BLaER1 treated with 17β-estradiol and CSF1 and Interleukin-3, amounts not matched to agents 10 nM and 100 nM (cell line): ENCODE results near the gene SEPSECS.

Source experiments
- H3K27ac ChIP-seq, 11 experiments: shearing (Covaris generic); formaldehyde crosslinking; 2 replicates each; pipeline ENCODE4 v1.8.1; 2022
- H3K27me3 ChIP-seq, 11 experiments: shearing (Covaris generic); formaldehyde crosslinking; 2 replicates each; pipeline ENCODE4 v1.8.1; 2022
- H3K36me3 ChIP-seq, 11 experiments: shearing (Covaris generic); formaldehyde crosslinking; 2 replicates each; pipeline ENCODE4 v1.8.1; 2022
- H3K4me1 ChIP-seq, 10 experiments: shearing (Covaris generic); formaldehyde crosslinking; 2 replicates each; pipeline ENCODE4 v1.8.1; 2022
- H3K4me2 ChIP-seq, 11 experiments: shearing (Covaris generic); formaldehyde crosslinking; 2 replicates each; pipeline ENCODE4 v1.8.1; 2022
- H3K4me3 ChIP-seq, 10 experiments: shearing (Covaris generic); formaldehyde crosslinking; 2 replicates each; pipeline ENCODE4 v1.8.1; 2022
- H3K9ac ChIP-seq, 11 experiments: shearing (Covaris generic); formaldehyde crosslinking; 2 replicates each; pipeline ENCODE4 v1.8.1; 2022
- H3K9me3 ChIP-seq, 11 experiments: shearing (Covaris generic); formaldehyde crosslinking; replicated peaks in 1 of 11; 2 replicates each; pipeline ENCODE4 v1.8.1; 2022
- H4K20me1 ChIP-seq, 11 experiments: shearing (Covaris generic); formaldehyde crosslinking; 2 replicates each; pipeline ENCODE4 v1.8.1; 2022
- Cebpa-rat ChIP-seq, 11 experiments: shearing (Covaris generic); IDR thresholded peaks; 2 replicates each; pipeline ENCODE4 v1.8.1; 2022

Gene SEPSECS

DNA sequence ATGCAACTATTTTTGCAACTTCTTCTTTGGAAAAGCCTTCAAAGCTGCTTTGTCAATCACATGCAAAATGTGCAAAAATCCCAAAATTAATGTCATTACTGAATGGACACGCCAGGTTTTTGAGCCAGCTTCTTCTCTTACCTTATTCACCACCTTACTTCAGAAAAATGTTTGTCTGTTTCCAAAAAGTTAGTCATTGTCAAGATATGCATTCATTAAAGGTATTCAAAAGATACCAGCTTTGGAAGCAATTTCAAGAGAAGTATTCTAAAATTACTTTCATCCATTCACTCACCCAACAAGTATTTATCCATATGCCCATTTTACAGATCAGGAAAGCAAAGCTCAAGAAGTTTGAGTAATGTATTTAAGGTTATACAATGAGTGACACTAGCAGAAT, 2.3 kb upstream of the SEPSECS start:
- peaks cover 27 to 48% (median 37%) of the 10 kb centered on the region in 10 experiments for H3K4me1 ChIP-seq
- H3K4me2 ChIP-seq, result peak overlapping the region in 10 of 11 experiments; percentile 25 to 96 (median 90); a peak in 15 of 22 replicates
- no peak overlapping the region for H3K9ac ChIP-seq
- H4K20me1 ChIP-seq, result no peaks in the 10 kb centered on the region
- peaks cover 12 to 44% (median 27%) of the 10 kb centered on the region in 11 experiments for H3K36me3 ChIP-seq
- no peaks in the 10 kb centered on the region for H3K27me3 ChIP-seq
- H3K27ac ChIP-seq, result no peak overlapping the region
- TF ChIP-seq Cebpa-rat (IDR thresholded peaks at IDR 0.05), result no peak
- peak overlapping the region in 1 of 10 experiments; percentile 74; a peak in 1 of 20 replicates for H3K4me3 ChIP-seq
- peaks cover 0 to 7% (median 0%) of the 10 kb centered on the region in 11 experiments; a peak in 8 of 22 replicates for H3K9me3 ChIP-seq

DNA sequence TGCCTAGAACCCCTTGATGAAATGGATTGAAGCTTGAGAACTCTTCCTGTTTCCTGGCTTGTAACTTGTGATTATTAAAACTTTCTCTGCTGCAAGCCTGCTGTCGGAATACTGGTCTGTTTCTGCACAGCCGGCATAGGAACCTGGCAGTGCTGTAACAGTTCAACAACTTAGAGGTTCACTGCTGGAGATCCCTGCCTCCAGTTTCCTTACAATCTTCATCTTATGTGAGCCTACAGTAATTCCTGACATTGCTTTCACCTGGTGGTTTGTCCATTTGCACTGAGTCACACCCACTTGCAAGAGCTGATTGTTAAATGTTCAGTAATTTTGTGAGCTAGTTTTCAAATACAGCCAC, 1.3 kb upstream of the SEPSECS start:
- peaks cover 0 to 7% (median 0%) of the 10 kb centered on the region in 11 experiments; a peak in 8 of 22 replicates for H3K9me3 ChIP-seq
- peak overlapping the region; percentile 71 to 86 (median 80) for H3K4me3 ChIP-seq
- peaks cover 23 to 58% (median 29%) of the 10 kb centered on the region in 10 experiments for H3K4me1 ChIP-seq
- H3K4me2 ChIP-seq, result peak overlapping the region; percentile 74 to 97 (median 91)
- no peaks in the 10 kb centered on the region for H3K27me3 ChIP-seq
- H3K36me3 ChIP-seq, result peaks cover 11 to 48% (median 28%) of the 10 kb centered on the region in 11 experiments
- TF ChIP-seq Cebpa-rat (IDR thresholded peaks at IDR 0.05), result no peak
- no peaks in the 10 kb centered on the region for H4K20me1 ChIP-seq
- H3K9ac ChIP-seq, result peak overlapping the region; percentile 89 to 99 (median 93)
- peak overlapping the region; percentile 87 to 98 (median 93); a peak in 19 of 22 replicates for H3K27ac ChIP-seq

DNA sequence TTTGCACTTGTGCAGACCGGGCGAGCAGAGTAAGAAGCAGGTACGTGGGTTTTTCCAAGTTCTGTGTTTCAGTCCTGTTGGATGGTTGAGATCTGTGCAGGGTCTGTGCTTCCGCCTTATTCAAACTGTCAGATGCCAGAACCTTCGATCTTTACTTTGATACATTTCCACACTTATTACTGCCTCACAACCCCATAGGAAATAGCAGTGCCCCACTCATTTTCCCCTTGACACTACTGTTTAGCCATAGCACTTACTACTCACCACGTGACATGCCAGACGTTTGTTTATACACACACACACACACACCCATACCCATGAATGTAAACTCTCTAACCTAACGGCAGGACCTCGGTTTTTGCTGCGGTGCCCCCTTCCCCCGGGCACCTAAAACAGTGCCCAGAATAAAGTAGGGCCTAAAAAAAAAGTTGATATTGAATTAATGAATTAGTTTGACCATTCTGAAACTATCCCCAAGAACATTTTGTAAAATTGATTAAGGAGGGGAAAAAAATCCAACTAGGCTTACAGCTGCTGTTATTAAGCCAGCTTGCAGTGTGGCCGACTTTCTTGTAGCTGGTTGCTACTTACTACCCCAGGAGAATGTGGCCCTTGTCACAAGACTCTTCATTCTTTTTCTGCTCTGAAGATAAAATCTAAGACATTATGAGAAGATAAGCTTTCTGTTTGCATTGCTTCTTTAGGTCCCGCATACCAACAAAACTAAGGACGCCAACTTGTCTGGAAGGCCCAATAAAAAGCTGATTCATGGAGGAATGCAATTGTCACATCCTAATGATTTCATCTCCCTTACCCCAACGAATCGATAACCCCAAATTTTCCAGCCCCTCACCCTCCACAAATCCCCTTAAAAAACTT, 704 bp upstream of the SEPSECS start:
- peak overlapping the region; percentile 87 to 98 (median 93); a peak in 21 of 22 replicates for H3K27ac ChIP-seq

DNA sequence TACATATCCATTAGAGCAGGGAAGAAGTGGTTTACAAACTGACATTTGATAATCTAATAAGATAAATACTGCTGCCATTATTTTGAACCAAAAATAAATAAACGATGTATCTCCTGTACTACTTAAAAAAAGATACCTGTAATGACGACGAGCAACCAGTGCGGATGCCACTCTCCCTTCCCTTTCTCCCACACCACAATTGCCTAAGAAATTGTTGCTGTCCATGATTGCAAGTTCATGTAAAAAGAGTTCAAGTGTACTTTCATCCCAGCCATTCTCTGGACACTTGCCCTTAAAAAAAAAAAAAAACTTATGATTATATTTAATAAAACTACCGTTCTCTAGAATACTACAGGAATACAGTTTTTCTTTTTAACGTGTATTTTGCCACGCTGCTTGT, 1.4 kb downstream of the SEPSECS start:
- peak overlapping the region in 8 of 10 experiments; percentile 71 to 86 (median 78); a peak in 9 of 20 replicates for H3K4me3 ChIP-seq
- H3K27me3 ChIP-seq, result no peaks in the 10 kb centered on the region
- H3K4me2 ChIP-seq, result peak overlapping the region; percentile 68 to 95 (median 86)
- peak overlapping the region in 1 of 11 experiments; percentile 97; a peak in 1 of 22 replicates for H3K9ac ChIP-seq
- no peaks in the 10 kb centered on the region for H4K20me1 ChIP-seq
- peak overlapping the region in 4 of 11 experiments; percentile 93 to 98 (median 96); a peak in 5 of 22 replicates for H3K27ac ChIP-seq
- no peaks in the 10 kb centered on the region for H3K9me3 ChIP-seq
- no peak for TF ChIP-seq Cebpa-rat (IDR thresholded peaks at IDR 0.05)
- peaks cover 23 to 57% (median 28%) of the 10 kb centered on the region in 10 experiments for H3K4me1 ChIP-seq
- H3K36me3 ChIP-seq, result peaks cover 13 to 40% (median 20%) of the 10 kb centered on the region in 11 experiments; a peak in 20 of 22 replicates

More for the DNA sequence above, 704 bp upstream of the SEPSECS start:
- Histone ChIP-seq H3K27me3 (no peaks in the 10 kb centered on the region), H3K9me3 (peaks cover 0 to 5% (median 0%) of the 10 kb centered on the region in 11 experiments; a peak in 5 of 22 replicates), H4K20me1 (no peaks in the 10 kb centered on the region), H3K36me3 (peaks cover 11 to 48% (median 26%) of the 10 kb centered on the region in 11 experiments), H3K9ac (peak overlapping the region; percentile 89 to 99 (median 93)), H3K4me1 (peaks cover 23 to 62% (median 28%) of the 10 kb centered on the region in 10 experiments), H3K4me2 (peak overlapping the region; percentile 74 to 97 (median 91)), H3K4me3 (peak overlapping the region; percentile 71 to 86 (median 80))
- no peak for TF ChIP-seq Cebpa-rat (IDR thresholded peaks at IDR 0.05)

DNA sequence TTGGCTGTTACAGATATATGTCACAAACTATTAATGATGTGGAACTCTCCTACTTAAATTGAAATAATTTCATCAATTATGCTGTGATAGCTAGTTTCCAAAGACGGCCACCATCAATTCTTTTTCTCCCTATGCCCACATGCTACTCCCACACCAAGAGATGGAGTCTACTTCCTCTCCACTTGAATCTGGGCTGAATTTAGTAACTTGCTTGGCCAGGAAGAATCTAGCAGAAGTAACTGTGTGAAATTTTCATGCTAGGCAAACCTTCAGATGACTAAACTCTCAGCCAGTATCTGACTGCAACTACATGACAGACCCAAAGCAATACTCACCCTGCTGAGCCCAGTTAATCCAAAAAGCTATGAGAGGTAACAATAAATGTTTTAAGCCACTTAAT, 3.2 kb downstream of the SEPSECS start:
- H3K4me3 ChIP-seq, result no peak overlapping the region
- H3K4me2 ChIP-seq, result peak overlapping the region in 3 of 11 experiments; percentile 38 to 62 (median 52); a peak in 5 of 22 replicates
- no peaks in the 10 kb centered on the region for H4K20me1 ChIP-seq
- H3K9me3 ChIP-seq, result no peaks in the 10 kb centered on the region
- H3K9ac ChIP-seq, result no peak overlapping the region
- peaks cover 9 to 35% (median 19%) of the 10 kb centered on the region in 11 experiments; a peak in 18 of 22 replicates for H3K36me3 ChIP-seq
- H3K27me3 ChIP-seq, result no peaks in the 10 kb centered on the region
- H3K27ac ChIP-seq, result 0 out of 22 replicates have a peak overlapping the region, but pooled peaks of 1 of the 11 experiments have one; percentile 0
- H3K4me1 ChIP-seq, result peaks cover 19 to 41% (median 22%) of the 10 kb centered on the region in 10 experiments
- TF ChIP-seq Cebpa-rat (IDR thresholded peaks at IDR 0.05), result no peak

DNA sequence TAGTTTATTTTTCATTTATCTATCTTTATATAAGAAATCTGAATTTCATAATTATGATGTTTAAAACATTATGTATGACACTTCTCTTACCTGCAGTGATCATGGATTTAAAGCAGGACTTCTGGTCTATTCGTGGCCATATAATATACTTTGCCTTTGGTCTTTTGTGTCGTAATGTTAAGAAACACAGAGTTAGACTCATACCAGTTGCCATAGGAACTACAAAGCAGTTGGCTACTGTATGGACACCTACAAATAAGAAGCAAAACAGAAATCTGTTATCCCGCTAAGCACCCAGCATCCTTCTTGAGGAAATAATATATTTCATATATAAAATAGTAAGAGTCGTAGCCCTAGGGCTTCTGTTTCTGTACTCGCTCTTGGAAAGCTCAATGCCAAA, 4.3 kb downstream of the SEPSECS start:
- TF ChIP-seq Cebpa-rat (IDR thresholded peaks at IDR 0.05), result no peak
- Histone ChIP-seq H3K4me2 (no peak overlapping the region), H3K4me1 (peaks cover 10 to 34% (median 12%) of the 10 kb centered on the region in 10 experiments; a peak in 19 of 20 replicates), H3K27me3 (no peaks in the 10 kb centered on the region), H3K9me3 (no peaks in the 10 kb centered on the region), H3K27ac (no peak overlapping the region), H3K4me3 (no peak overlapping the region), H3K36me3 (peaks cover 9 to 38% (median 22%) of the 10 kb centered on the region in 11 experiments; a peak in 19 of 22 replicates), H3K9ac (no peak overlapping the region), H4K20me1 (no peaks in the 10 kb centered on the region)

DNA sequence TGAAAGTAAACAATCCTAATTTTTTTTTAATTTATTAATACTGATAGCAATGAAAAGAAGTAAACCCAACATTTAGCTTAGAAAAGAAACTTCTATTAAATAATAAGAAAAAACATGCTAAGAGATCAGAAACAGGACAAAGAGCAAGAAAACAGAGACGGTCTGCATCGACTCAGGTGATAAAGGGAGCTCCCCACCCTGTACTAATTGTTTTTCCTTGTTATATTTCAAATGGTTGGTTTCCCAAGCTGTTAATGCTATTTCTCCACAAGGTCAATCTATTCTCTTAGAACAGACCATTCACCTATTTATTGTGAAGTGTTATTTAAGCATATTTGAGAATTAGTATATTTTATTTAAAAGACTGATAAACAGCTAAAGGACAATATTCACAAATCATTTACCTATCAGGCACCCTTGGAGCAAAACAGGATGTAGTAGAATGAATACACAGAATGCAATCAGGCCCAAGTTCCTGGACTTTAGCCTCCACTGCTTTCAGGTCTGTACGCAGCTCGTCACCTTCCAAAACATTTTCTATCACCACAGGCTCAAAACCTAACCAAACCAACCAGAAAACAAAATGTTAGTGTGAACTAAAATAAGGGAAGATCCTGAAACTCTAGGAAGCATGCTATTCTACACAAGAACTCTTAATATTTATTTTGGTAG, 5.5 kb downstream of the SEPSECS start:
- Histone ChIP-seq H3K4me2 (no peak overlapping the region), H3K36me3 (peaks cover 9 to 50% (median 30%) of the 10 kb centered on the region in 11 experiments; a peak in 20 of 22 replicates), H3K27ac (no peak overlapping the region), H3K4me3 (no peak overlapping the region), H3K9ac (no peak overlapping the region), H3K4me1 (peaks cover 10 to 34% (median 12%) of the 10 kb centered on the region in 10 experiments; a peak in 19 of 20 replicates), H4K20me1 (no peaks in the 10 kb centered on the region), H3K27me3 (no peaks in the 10 kb centered on the region), H3K9me3 (no peaks in the 10 kb centered on the region)
- TF ChIP-seq Cebpa-rat (IDR thresholded peaks at IDR 0.05), result no peak

DNA sequence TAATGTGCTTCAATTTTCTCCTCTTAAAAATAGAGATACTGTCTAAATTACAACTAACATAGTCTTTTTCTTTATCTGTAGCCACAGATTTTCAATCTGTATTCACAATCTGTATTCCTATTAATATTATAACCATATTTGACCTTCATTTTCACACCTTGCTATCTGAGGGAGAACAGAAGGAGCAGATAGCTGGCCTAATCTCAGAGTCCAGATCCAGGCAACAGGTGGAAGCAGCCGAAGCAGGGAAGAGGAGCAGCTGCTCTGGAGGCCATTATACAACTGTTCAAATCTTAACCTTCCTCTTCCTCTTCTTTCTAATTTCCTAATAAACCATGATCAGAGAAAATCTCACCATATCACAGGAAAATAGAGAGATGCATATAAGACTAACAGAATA, 14.2 kb downstream of the SEPSECS start:
- peak overlapping the region in 1 of 11 experiments; percentile 34; a peak in 1 of 22 replicates for H3K27ac ChIP-seq
- peak overlapping the region in 3 of 11 experiments; percentile 13 to 66 (median 44); a peak in 5 of 22 replicates for H3K4me2 ChIP-seq
- no peak overlapping the region for H3K9ac ChIP-seq
- H4K20me1 ChIP-seq, result no peaks in the 10 kb centered on the region
- H3K9me3 ChIP-seq, result no peaks in the 10 kb centered on the region
- no peak for TF ChIP-seq Cebpa-rat (IDR thresholded peaks at IDR 0.05)
- H3K4me3 ChIP-seq, result no peak overlapping the region
- peaks cover 22 to 58% (median 29%) of the 10 kb centered on the region in 11 experiments; a peak in 21 of 22 replicates for H3K36me3 ChIP-seq
- H3K27me3 ChIP-seq, result no peaks in the 10 kb centered on the region
- H3K4me1 ChIP-seq, result peaks cover 0 to 20% (median 0%) of the 10 kb centered on the region in 10 experiments; a peak in 5 of 20 replicates
